Natural killer cell (primary cell): ENCODE measurements around the gene RND1. TPM values are rescaled to one million over a fixed set of nuclear protein-coding genes. Genes with fewer than 3 reads are reported as not detected.

Experiments
- ATAC-seq, 3 donors: fragments of 150-1000 bp in 2 of 3; fragments of 200-7000 bp in 1 of 3; cut with Tn5 transposase; 1 replicate in 1 of 3; 2 replicates in 2 of 3; pipeline ENCODE4 v1.10.0; 2021; ENCODE audit warnings: mild to moderate bottlenecking in 2 of 3, moderate library complexity in 2 of 3
- DNase-seq, 2 donors: peaks; one replicate each; pipeline versions ENCODE4 v3.0.0 to v3.0.0-alpha.2; 2013 to 2021; ENCODE audit warnings: mixed read lengths in 1 of 2
- H3K27ac ChIP-seq: one replicate; pipeline ENCODE4 v1.5.1; 2013; ENCODE audit warnings: mild to moderate bottlenecking, low read length
- H3K27me3 ChIP-seq: one replicate; pipeline ENCODE4 v1.6.1; 2013; ENCODE audit warnings: low read length; ENCODE audit not compliant: control insufficient read depth, insufficient read depth
- H3K36me3 ChIP-seq: one replicate; pipeline ENCODE4 v1.6.1; 2013; ENCODE audit warnings: low read length; ENCODE audit not compliant: control insufficient read depth, insufficient read depth
- H3K4me1 ChIP-seq: one replicate; pipeline ENCODE4 v1.6.1; 2013; ENCODE audit warnings: low read length; ENCODE audit not compliant: control insufficient read depth, insufficient read depth
- H3K4me3 ChIP-seq: one replicate; pipeline ENCODE4 v1.5.1; 2013; ENCODE audit warnings: low read length
- H3K9me3 ChIP-seq: one replicate; pipeline ENCODE4 v1.6.1; 2013; ENCODE audit warnings: low read length; ENCODE audit not compliant: control insufficient read depth, insufficient read depth
- H3K27ac Mint-ChIP-seq, 2 donors: one replicate each; pipeline ENCODE4 v1.8.0; 2022; ENCODE audit warnings: mild to moderate bottlenecking in 2 of 2, mixed read lengths in 2 of 2, moderate library complexity in 1 of 2
- H3K27me3 Mint-ChIP-seq, 2 donors: one replicate each; pipeline ENCODE4 v1.8.0; 2022; ENCODE audit warnings: low read depth in 2 of 2, mixed read lengths in 2 of 2
- H3K36me3 Mint-ChIP-seq: one replicate; pipeline ENCODE4 v1.8.0; 2022; ENCODE audit warnings: mixed read lengths
- H3K4me1 Mint-ChIP-seq, 2 donors: one replicate each; pipeline ENCODE4 v1.8.0; 2022; ENCODE audit warnings: mixed read lengths in 2 of 2
- H3K4me3 Mint-ChIP-seq: one replicate; pipeline ENCODE4 v1.8.0; 2022; ENCODE audit warnings: mild to moderate bottlenecking, moderate library complexity, mixed read lengths
- H3K9me3 Mint-ChIP-seq, 2 donors: one replicate each; pipeline ENCODE4 v1.8.0; 2022; ENCODE audit warnings: mixed read lengths in 2 of 2
- CTCF ChIP-seq: fragments of 200-600 bp; IDR thresholded peaks from one replicate; pipeline ENCODE4 v1.8.0; 2022; ENCODE audit warnings: antibody characterized with exemption
- WGBS: methylation state at CpG from one replicate; pipeline ENCODE4 v1.1.7; 2013; ENCODE audit warnings: missing lambda C conversion rate; ENCODE audit not compliant: insufficient coverage; 5-methylcytosine and 5-hydroxymethylcytosine counted together
- intact Hi-C: fragments of 100-400 bp; cut with micrococcal nuclease; formaldehyde crosslinking; loops from one replicate; pipeline ENCODE4 v1.14.2; 2022
- total RNA-seq, 4 donors: library from RNA; stranded (reverse); fragments of 120-200 nt in 1 of 4; gene quantifications; one replicate each; pipeline versions ENCODE4 v1.2.3 to v1.2.4, GENCODE V29; 2013 to 2022

RND1 gene
- total RNA-seq, 3 donors from 2014 or later (not counting 1 experiment from before 2014, with no cell fraction given): 1.7 to 6.8 (median 5.6) TPM

GRCh38 chr12:48889679-48890078 lies 24.0 kb upstream of the RND1 start:
- H3K36me3 Mint-ChIP-seq: no peaks in the 10 kb centered on the region
- peaks cover 7 to 16% of the 10 kb centered on the region in 2 donors for H3K27me3 Mint-ChIP-seq
- peaks cover 0 to 5% of the 10 kb centered on the region in 2 donors for H3K4me1 Mint-ChIP-seq
- H3K27me3 ChIP-seq: peaks cover 11% of the 10 kb centered on the region
- no peak overlapping the region for H3K4me3 ChIP-seq
- H3K4me3 Mint-ChIP-seq: no peak overlapping the region
- no peak for DNase-seq
- no peak overlapping the region for H3K27ac ChIP-seq
- H3K9me3 ChIP-seq: no peaks in the 10 kb centered on the region
- TF ChIP-seq CTCF: no peak
- peaks cover 9% of the 10 kb centered on the region for H3K4me1 ChIP-seq
- intact Hi-C loops: loop anchor here (1.0 to 5.0 kb wide), 2 partner anchors 36 to 137 kb away; no protein-coding TSS in a partner anchor
- no peak overlapping the region for H3K27ac Mint-ChIP-seq
- H3K36me3 ChIP-seq: no peaks in the 10 kb centered on the region
- no peak for ATAC-seq
- WGBS: 87% methylated on average over 3 of the region's 3 CpGs
- H3K9me3 Mint-ChIP-seq: no peaks in the 10 kb centered on the region

- Histone ChIP-seq H3K27me3 (peaks cover 7% of the 10 kb centered on the region), H3K36me3 (no peaks in the 10 kb centered on the region), H3K9me3 (no peaks in the 10 kb centered on the region), H3K4me1 (no peaks in the 10 kb centered on the region), H3K27ac (no peak overlapping the region), H3K4me3 (no peak overlapping the region)
- Mint-ChIP-seq H3K27me3 (peaks cover 21 to 26% of the 10 kb centered on the region in 2 donors), H3K36me3 (no peaks in the 10 kb centered on the region), H3K27ac (no peak overlapping the region), H3K4me3 (no peak overlapping the region), H3K4me1 (peaks cover 4 to 8% of the 10 kb centered on the region in 2 donors), H3K9me3 (no peaks in the 10 kb centered on the region)
- 83% methylated on average over 13 of the region's 13 CpGs for WGBS
- DNase-seq (no peak), ATAC-seq (no peak)
- intact Hi-C loops: no loop called here
- TF ChIP-seq CTCF: no peak
Measured at GRCh38 chr12:48883305-48884161, 17.9 kb upstream of the RND1 start.

GRCh38 chr12:48882972-48883304 lies 17.3 kb upstream of the RND1 start:
- Mint-ChIP-seq H3K36me3 (no peaks in the 10 kb centered on the region), H3K27me3 (peaks cover 21 to 26% of the 10 kb centered on the region in 2 donors), H3K4me1 (peaks cover 4 to 8% of the 10 kb centered on the region in 2 donors), H3K4me3 (no peak overlapping the region), H3K27ac (no peak overlapping the region), H3K9me3 (no peaks in the 10 kb centered on the region)
- H3K4me1 ChIP-seq: no peaks in the 10 kb centered on the region
- no peaks in the 10 kb centered on the region for H3K36me3 ChIP-seq
- H3K9me3 ChIP-seq: no peaks in the 10 kb centered on the region
- intact Hi-C loops: no loop called here
- DNase-seq (no peak), ATAC-seq (no peak)
- H3K4me3 ChIP-seq: no peak overlapping the region
- WGBS: 75% methylated on average over 2 of the region's 3 CpGs
- no peak for TF ChIP-seq CTCF
- H3K27me3 ChIP-seq: peaks cover 7% of the 10 kb centered on the region
- H3K27ac ChIP-seq: no peak overlapping the region
